ENCODE measurements around the gene HGFAC.

Gene HGFAC

GRCh38 chr4:3411676-3412075, 30.1 kb upstream of the HGFAC start:
- no peak for DNase-seq

- DNase-seq, result no peak
Measured at GRCh38 chr4:3412257-3413020, 29.3 kb upstream of the HGFAC start.

- DNase-seq, result no peak
Measured at GRCh38 chr4:3413217-3413671, 28.5 kb upstream of the HGFAC start.

- no peak for DNase-seq
Measured at GRCh38 chr4:3413675-3414420, 27.9 kb upstream of the HGFAC start.

GRCh38 chr4:3414421-3415279, 27.1 kb upstream of the HGFAC start:
- no peak for DNase-seq

- no peak for DNase-seq
Measured at GRCh38 chr4:3415471-3416141, 26.2 kb upstream of the HGFAC start.

GRCh38 chr4:3416270-3416669, 25.5 kb upstream of the HGFAC start:
- DNase-seq, result no peak

GRCh38 chr4:3416821-3417221, 24.9 kb upstream of the HGFAC start:
- DNase-seq, result no peak

- no peak for DNase-seq
Measured at GRCh38 chr4:3417448-3417847, 24.3 kb upstream of the HGFAC start.

- DNase-seq, result no peak
Measured at GRCh38 chr4:3418029-3418762, 23.6 kb upstream of the HGFAC start.

GRCh38 chr4:3419836-3420605, 21.7 kb upstream of the HGFAC start:
- no peak for DNase-seq

GRCh38 chr4:3420606-3420955, 21.2 kb upstream of the HGFAC start:
- no peak for DNase-seq

- no peak for DNase-seq
Measured at GRCh38 chr4:3420956-3421355, 20.8 kb upstream of the HGFAC start.

- DNase-seq, result no peak
Measured at GRCh38 chr4:3421470-3421869, 20.3 kb upstream of the HGFAC start.

- DNase-seq, result no peak
Measured at GRCh38 chr4:3422241-3422801, 19.4 kb upstream of the HGFAC start.

- DNase-seq, result no peak
Measured at GRCh38 chr4:3422808-3423297, 18.9 kb upstream of the HGFAC start.

GRCh38 chr4:3423406-3423805, 18.4 kb upstream of the HGFAC start:
- no peak for DNase-seq

- no peak for DNase-seq
Measured at GRCh38 chr4:3423952-3424351, 17.8 kb upstream of the HGFAC start.

- no peak for DNase-seq
Measured at GRCh38 chr4:3424522-3425095, 17.2 kb upstream of the HGFAC start.

- DNase-seq, result no peak
Measured at GRCh38 chr4:3426465-3427133, 15.2 kb upstream of the HGFAC start.
